ENCODE measurements around the gene EXT2. TPM values are rescaled to one million over a fixed set of nuclear protein-coding genes. Genes with fewer than 3 reads are reported as not detected.

EXT2 gene
- total and polyA plus RNA-seq, 2 experiments from 2014 or later = 71.5 to 107 TPM

GRCh38 chr11:44120169-44120568 lies 24.7 kb downstream of the EXT2 start:
- Histone ChIP-seq H3K4me1 (ENCODE audit: insufficient read depth) (no peaks in the 10 kb centered on the region), H3K79me2 (no peaks in the 10 kb centered on the region), H3K4me2 (no peak overlapping the region), H3K9me3 (ENCODE audit: low read depth) (no peaks in the 10 kb centered on the region), H3K36me3 (replicated peaks; ENCODE audit: insufficient read depth, low read depth) (no peaks in the 10 kb centered on the region), H3K27me3 (no peaks in the 10 kb centered on the region), H3K9me2 (replicated peaks; ENCODE audit: insufficient read depth) (no peaks in the 10 kb centered on the region), H2AFZ (no peak overlapping the region), H4K20me1 (ENCODE audit: insufficient read depth, poor library complexity, severe bottlenecking) (no peaks in the 10 kb centered on the region), H3K4me3 (no peak overlapping the region), H3K27ac (no peak overlapping the region)
- WGBS (ENCODE audit: low lambda C conversion rate, missing lambda C conversion rate) = 95% methylated on average over 5 of the region's 5 CpGs
- TF ChIP-seq CTCF (IDR thresholded peaks at IDR 0.05; ENCODE audit: poor library complexity) = peak; percentile 28
- no peak for TF ChIP-seq EZH2 (IDR thresholded peaks at IDR 0.05; ENCODE audit: borderline replicate concordance)
- no peak for DNase-seq (ENCODE audit: low spot score)

- Histone ChIP-seq H3K4me1 (ENCODE audit: insufficient read depth) (no peaks in the 10 kb centered on the region), H3K79me2 (no peaks in the 10 kb centered on the region), H2AFZ (no peak overlapping the region), H3K9me3 (ENCODE audit: low read depth) (no peaks in the 10 kb centered on the region), H4K20me1 (ENCODE audit: insufficient read depth, poor library complexity, severe bottlenecking) (no peaks in the 10 kb centered on the region), H3K9me2 (replicated peaks; ENCODE audit: insufficient read depth) (no peaks in the 10 kb centered on the region), H3K36me3 (replicated peaks; ENCODE audit: insufficient read depth, low read depth) (no peaks in the 10 kb centered on the region), H3K4me3 (no peak overlapping the region), H3K4me2 (no peak overlapping the region), H3K27ac (no peak overlapping the region), H3K27me3 (no peaks in the 10 kb centered on the region)
- 88% methylated on average over 4 of the region's 4 CpGs for WGBS (ENCODE audit: low lambda C conversion rate, missing lambda C conversion rate)
- no peak for DNase-seq (ENCODE audit: low spot score)
- TF ChIP-seq CTCF (IDR thresholded peaks at IDR 0.05; ENCODE audit: poor library complexity) = no peak
- no peak for TF ChIP-seq EZH2phosphoT487 (IDR thresholded peaks at IDR 0.05; ENCODE audit: low read depth, severe bottlenecking, unreplicated experiment)
- TF ChIP-seq EZH2 (IDR thresholded peaks at IDR 0.05; ENCODE audit: borderline replicate concordance) = no peak
Measured at GRCh38 chr11:44125598-44125997, 30.1 kb downstream of the EXT2 start.

- H3K9me2 ChIP-seq (replicated peaks; ENCODE audit: insufficient read depth) = no peaks in the 10 kb centered on the region
Measured at GRCh38 chr11:44126304-44126703, 30.8 kb downstream of the EXT2 start.

More at GRCh38 chr11:44126304-44126703, 30.8 kb downstream of the EXT2 start:
- no peak overlapping the region for H3K4me2 ChIP-seq
- H3K4me3 ChIP-seq = no peak overlapping the region
- H3K9me3 ChIP-seq (ENCODE audit: low read depth) = no peaks in the 10 kb centered on the region
- no peaks in the 10 kb centered on the region for H4K20me1 ChIP-seq (ENCODE audit: insufficient read depth, poor library complexity, severe bottlenecking)
- H3K79me2 ChIP-seq = no peaks in the 10 kb centered on the region
- no peak overlapping the region for H3K27ac ChIP-seq
- no peaks in the 10 kb centered on the region for H3K4me1 ChIP-seq (ENCODE audit: insufficient read depth)
- WGBS (ENCODE audit: low lambda C conversion rate, missing lambda C conversion rate) = 95% methylated on average over 2 of the region's 2 CpGs
- no peak for DNase-seq (ENCODE audit: low spot score)
- H3K36me3 ChIP-seq (replicated peaks; ENCODE audit: insufficient read depth, low read depth) = no peaks in the 10 kb centered on the region
- TF ChIP-seq CTCF (IDR thresholded peaks at IDR 0.05; ENCODE audit: poor library complexity) (no peak), EZH2 (IDR thresholded peaks at IDR 0.05; ENCODE audit: borderline replicate concordance) (no peak), EZH2phosphoT487 (IDR thresholded peaks at IDR 0.05; ENCODE audit: low read depth, severe bottlenecking, unreplicated experiment) (no peak)
- H2AFZ ChIP-seq = no peak overlapping the region
- no peaks in the 10 kb centered on the region for H3K27me3 ChIP-seq

Measured in hepatocyte (in vitro differentiated cells).